Stomach (tissue), 4 donors: Measurements from ENCODE around the gene LTF.

Experiments
- CTCF ChIP-seq, 7 experiments: fragments of 450-650 bp in 4 of 7; fragments of 200-600 bp in 3 of 7; sonication (generic) in 3 of 7; IDR thresholded peaks; one replicate each; pipeline ENCODE4 v1.5.1; 2016 to 2019; ENCODE audit warnings: antibody characterized with exemption in 7 of 7, control low read depth in 2 of 7, mild to moderate bottlenecking in 1 of 7
- POLR2AphosphoS5 ChIP-seq, 3 donors: sonication (generic); formaldehyde crosslinking; IDR thresholded peaks; one replicate each; pipeline ENCODE4 v1.6.1; 2016; ENCODE audit warnings: antibody characterized with exemption in 3 of 3

GRCh38 chr3:46423588-46423987 is 41.1 kb downstream of the LTF start:
- TF ChIP-seq CTCF (IDR thresholded peaks at IDR 0.05) (no peak), POLR2AphosphoS5 (IDR thresholded peaks at IDR 0.05) (peak in 1 of 3 donors; percentile 6)
